Fibroblast of skin of back (primary cell): ENCODE measurements around the gene ATM.
"Not testable (repeated sequence)": the region's sequence is repeated elsewhere in the genome, so short reads cannot be mapped to it uniquely, and the experiment has no call there.

Source experiments
- DNase-seq: peaks from one replicate; pipeline ENCODE4 v3.0.0-alpha.2; 2013

ATM gene

DNA sequence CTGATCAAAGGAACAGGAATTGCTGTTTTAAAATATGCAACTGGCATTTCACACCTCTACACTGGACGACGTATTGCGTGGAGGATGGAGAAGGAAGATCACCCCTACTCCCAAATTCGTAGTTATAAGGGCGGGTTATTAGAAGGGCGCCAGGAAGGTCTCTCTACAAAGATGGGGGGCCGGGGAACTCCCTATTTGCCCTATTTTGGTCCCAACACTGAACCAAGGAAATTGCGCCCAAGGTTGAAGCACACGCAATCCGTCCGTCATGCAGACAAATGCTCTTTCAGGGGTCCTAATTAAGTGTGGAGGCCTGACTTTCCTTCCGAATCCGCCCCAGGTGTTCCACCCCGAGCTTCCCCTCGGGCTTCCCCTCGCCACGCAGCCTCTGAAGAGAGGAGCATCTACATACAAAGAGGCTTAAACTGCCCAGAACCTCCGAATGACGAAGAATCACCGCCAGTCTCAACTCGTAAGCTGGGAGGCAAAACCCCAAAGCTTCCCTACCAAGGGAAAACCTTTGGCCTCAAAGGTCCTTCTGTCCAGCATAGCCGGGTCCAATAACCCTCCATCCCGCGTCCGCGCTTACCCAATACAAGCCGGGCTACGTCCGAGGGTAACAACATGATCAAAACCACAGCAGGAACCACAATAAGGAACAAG, 825 bp upstream of the ATM start:
- no peak for DNase-seq

GRCh38 chr11:108223348-108224149, 682 bp downstream of the ATM start:
- DNase-seq: peak; percentile 3

GRCh38 chr11:108224366-108224765, 1.5 kb downstream of the ATM start:
- no peak for DNase-seq

DNA sequence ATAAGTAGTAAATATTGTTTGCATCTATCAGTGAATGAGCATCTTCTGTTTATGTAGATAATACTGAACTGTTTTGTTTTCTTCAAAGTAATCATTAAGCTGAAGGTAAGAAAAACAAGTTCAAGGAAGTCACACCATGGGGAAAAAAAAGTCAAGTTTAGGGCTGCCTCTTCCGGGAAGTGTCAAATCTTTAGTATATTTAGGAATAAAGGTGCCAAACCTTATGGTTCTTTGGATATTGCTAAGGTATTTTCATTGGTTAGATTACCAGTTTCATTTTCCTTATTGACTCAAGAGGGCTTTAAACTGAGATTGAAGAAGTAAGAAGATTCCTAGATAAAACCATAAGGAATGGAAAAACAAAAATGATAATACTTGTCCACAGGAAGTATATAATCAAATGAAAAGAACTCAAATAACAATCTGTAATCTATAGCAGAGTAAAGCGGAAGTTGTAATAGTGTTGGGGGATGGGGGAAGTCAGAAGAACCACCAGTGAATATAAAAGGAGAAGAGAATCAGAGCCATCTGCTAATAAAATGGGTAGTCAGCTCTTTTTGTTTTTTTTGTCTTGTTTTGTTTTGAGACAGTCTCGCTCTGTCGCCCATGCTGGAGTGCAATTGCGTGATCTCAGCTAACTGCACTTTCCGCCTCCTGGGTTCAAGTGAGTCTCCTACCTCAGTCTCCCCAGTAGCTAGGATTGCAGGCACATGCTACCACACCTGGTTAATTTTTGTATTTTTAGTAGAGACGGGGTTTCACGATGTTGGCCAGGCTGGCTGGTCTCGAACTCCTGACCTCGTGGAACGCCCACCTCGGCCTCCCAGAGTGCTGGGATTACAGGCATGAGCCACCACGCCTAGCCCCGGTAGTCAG, 2.3 kb downstream of the ATM start:
- peak; percentile 1 for DNase-seq

DNA sequence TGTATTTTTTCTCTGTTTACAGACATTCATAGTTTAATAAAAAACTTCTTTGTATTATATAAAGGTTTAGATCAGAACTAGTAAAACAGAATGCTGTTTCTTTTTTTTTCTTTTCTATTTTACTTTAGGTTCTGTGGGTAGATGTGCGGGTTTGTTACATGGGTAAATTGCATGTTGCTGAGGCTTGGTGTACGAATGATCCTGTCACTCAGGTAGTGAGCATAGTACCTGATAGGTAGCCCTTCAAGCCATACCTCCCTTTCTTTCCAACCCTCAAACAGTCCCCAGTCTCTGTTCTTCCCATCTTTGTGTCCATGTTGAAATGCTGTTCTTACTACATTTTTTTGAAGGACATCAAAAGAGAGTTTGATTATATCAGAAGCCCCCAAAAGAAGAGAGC, 3.2 kb downstream of the ATM start:
- no peak for DNase-seq

DNA sequence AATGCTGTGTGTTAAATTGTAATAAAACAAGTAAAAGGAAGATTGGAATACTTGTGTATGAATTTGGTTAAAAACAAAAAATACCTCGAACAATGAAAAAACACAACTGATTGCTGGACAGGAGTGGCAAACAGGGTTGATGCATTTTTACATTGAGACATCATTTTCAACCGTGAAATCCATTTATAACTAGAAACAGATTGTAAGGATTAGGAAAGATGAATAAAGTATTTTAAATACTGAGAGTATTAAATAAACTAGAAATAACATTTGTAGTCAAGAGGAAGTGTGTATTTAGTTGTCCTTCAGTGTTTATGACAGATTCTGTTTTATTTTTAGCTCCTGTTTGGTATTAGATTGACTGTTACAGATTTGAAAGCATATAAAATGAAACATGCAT, 5.4 kb downstream of the ATM start:
- no peak for DNase-seq

GRCh38 chr11:108233277-108233945, 10.5 kb downstream of the ATM start:
- no peak for DNase-seq

DNA sequence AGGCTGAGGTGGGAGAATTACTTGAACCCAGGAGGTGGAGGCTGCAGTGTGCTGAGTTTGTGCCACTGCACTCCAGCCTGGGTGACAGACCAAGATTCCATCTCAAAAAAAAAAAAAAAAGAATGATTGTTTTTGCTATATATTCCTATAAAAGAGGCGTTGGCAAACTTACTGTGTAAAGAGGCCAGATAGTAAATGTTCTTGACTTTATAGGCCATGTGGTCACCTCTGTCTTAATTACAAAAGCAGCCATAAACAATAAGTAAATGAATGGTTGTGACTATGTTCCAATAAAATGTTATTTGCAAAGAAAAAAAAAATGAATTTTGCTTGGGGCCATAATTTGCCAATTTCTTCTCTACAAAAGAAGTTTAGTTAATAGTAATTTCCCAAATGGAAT, 12.3 kb downstream of the ATM start:
- no peak for DNase-seq

- DNase-seq: no peak
Measured at GRCh38 chr11:108235633-108236032, 12.8 kb downstream of the ATM start.

- no peak for DNase-seq
Measured at GRCh38 chr11:108237058-108237481, 14.2 kb downstream of the ATM start.

DNA sequence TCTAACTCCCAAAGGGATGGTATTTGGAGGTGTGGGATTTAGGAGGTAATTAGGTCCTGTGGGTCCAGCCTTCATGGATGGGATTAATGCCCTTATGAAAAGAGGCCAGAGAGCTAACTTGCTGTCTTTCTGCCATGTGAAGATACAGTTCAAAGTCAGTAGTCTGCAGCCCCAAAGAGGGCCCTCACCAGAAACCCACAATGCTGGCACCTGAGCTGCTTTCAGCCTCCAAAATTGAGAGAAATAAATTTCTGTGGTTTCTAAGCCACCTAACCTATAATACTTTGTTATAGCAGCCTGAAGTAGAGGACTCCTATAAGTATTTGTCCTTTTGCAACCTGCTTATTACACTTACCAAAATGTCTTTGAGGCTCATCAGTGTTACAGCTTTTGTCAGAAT, 16.2 kb downstream of the ATM start:
- DNase-seq: no peak

- DNase-seq: no peak
Measured at GRCh38 chr11:108241330-108242037, 18.6 kb downstream of the ATM start.

GRCh38 chr11:108242422-108242821, 19.6 kb downstream of the ATM start:
- DNase-seq: no peak

DNA sequence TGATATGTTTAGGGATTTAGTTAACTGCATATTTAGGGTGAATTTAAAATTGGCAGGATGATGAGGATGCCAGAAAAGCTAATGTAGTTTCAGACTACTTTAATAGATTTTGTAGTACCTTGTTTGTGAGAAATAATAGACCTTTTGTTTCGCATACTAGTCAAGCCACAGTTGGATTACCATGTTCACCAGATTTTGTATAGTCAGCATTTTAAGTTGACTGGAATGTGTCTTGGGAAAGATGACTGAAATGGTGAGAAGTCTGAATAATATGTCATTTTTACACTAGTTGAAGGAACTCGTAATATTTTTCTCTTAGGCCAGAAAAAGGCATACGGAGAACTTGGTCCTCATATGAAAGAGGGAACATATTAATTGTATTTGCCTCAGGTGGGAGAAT, 23.4 kb downstream of the ATM start:
- DNase-seq: no peak

DNA sequence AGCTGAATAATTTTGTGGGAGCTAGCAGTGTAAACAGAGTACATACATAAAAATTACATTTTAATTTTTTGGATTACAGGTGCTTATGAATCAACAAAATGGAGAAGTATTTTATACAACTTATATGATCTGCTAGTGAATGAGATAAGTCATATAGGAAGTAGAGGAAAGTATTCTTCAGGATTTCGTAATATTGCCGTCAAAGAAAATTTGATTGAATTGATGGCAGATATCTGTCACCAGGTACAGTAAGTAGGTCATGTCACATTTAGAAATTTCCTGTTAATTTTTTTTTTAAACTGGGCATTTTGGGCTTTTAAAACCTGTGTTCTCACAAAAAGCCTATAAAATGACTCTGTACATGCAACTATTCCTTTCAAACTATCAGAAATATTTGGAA, 24.0 kb downstream of the ATM start:
- no peak for DNase-seq

GRCh38 chr11:108253176-108253575, 30.3 kb downstream of the ATM start:
- DNase-seq: peak; percentile 2

GRCh38 chr11:108269583-108269982, 46.7 kb downstream of the ATM start:
- DNase-seq: no peak

- DNase-seq: not testable (repeated sequence)
Measured at GRCh38 chr11:108276985-108277616, 54.2 kb downstream of the ATM start.

DNA sequence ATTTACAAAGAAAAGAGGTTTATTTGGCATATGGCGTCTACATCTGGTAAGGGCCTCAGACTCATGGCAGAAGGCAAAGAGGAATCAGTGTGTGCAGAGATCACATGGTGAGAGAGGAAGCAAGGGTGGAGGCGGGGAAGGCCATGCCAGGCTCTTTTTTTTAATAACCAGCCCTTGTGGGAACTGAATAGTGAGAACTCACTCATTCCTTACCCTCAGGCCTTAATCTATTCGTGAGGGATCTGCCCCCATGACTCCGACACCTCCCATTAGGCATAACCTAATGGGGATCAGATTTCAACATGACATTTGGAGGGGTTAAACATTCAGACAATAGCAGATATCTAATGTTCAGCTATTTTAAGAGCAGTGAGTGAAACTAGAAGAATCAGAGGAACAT, 55.7 kb downstream of the ATM start:
- no peak for DNase-seq

GRCh38 chr11:108278954-108279353, 56.1 kb downstream of the ATM start:
- no peak for DNase-seq

GRCh38 chr11:108286370-108286769, 63.5 kb downstream of the ATM start:
- DNase-seq: no peak

DNA sequence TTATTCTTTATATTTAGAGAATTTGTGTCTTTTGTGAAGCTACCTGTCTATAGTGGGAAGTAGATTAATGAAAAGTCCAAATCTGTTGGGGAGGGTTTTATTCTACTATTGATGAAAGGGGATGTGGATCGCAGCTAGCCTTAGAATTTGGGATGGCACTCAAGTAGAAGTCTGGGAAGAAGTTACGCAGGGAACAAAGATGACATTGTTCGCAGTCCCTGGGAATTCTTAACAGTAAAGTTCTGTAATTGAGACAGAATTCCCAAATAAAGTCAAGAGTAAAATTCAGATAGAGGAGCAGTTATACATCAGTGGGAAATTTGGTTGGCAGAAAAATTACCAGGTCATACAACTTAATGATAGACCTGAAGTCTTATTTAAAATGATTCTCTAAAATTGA, 64.1 kb downstream of the ATM start:
- DNase-seq: no peak
